Stimulated activated CD8-positive, alpha-beta memory T cell treated with anti-CD3 and anti-CD28 coated beads, Interleukin-12 subunit alpha, Interleukin-12 subunit beta, amount 100 ng/mL, for 4 hours (primary cell): ENCODE results near the gene CACNB2.
"Not testable (repeated sequence)": the region's sequence is repeated elsewhere in the genome, so short reads cannot be mapped to it uniquely, and the experiment has no call there.

Experiments used
- DNase-seq: peaks from one replicate; pipeline ENCODE4 v3.0.0-alpha.2; 2020; ENCODE audit warnings: low read depth

Gene CACNB2

DNA sequence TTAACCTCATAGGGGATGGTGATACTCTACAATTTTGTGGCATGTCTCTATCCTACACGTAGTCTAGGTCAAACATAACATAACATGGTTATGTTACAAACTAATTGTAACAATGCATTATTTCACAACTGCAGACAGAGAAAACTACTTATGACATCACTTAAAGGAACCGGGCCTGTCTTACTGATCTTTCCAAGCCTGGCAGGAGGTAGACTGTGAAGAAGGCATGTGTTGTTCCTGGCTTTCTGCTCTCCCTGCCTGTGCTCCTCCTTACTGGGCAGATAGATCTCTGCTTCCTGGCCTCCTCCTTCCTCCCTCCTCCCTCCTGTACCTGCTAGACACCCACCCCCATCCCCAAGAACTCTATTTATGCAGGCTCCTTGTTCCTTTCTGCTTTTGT, 5.4 kb downstream of the CACNB2 start:
- no peak for DNase-seq

DNA sequence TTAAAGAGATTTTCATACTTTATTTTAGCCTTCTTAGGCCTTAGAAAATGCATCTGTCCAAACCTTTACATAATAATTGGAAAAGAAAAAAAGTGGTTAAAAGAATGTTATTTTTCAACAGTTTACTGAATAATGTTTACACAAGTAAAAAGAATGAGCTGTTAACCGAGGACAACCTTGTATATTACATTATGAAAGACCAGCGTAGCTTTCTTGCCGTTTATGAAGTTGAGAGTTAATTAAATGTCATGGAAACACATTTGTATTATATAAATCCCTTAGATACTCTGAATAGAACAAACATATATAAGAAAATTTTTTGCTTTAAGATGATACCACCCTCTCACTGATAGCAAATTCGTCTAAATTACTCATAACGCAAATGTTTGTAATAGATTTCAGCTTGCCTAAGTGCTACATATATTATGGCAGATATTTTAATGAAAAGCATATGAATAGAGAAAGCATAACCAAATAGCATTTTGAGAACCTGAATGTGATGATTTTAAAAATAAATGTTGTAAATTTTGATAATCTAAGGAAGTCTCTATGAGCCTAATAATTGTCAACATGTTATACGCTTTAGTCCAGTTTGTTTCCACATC, 9.1 kb downstream of the CACNB2 start:
- DNase-seq = no peak

DNA sequence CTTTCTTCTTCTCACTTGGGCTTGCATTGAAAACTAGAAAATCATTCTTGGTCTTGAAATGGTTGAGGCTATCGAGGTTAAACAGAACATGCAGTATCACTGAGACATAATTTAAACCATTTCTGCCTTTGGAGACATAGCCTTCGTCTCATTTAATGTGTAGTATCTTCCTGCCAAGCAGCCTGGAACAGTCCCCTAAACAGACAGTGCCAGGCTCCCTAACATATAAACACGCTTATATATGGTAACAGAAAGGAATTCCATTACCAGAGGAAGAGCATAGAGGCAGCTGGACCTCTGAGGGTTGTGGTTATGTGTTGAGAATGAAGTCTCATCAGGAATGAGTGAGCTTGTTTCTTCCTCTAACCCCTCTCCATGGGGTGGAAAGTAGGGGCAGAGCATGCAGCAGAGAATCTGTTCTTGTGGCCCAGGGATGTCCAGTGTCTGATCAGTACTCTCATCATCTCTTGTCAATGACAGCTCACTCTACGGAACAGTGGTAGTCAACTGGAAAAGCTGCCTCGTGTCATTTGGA, 11.2 kb downstream of the CACNB2 start:
- no peak for DNase-seq

DNA sequence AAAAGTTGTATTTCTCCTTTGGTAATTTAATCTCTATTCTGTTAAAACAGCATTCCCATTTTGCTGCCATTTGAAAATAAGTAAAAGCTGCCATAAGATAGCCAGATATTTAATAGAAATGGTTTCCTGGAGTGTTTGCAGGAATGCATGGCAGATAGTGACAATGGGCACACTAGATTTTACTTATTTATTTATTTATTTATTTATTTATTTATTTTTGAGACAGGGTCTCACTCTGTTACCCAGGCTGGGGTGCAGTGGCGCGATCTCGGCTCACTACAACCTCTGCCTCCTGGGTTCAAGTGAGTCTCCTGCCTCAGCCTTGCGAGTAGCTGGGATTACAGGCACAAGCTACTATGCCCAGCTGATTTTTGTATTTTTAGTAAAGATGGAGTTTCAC, 13.2 kb downstream of the CACNB2 start:
- not testable (repeated sequence) for DNase-seq

DNA sequence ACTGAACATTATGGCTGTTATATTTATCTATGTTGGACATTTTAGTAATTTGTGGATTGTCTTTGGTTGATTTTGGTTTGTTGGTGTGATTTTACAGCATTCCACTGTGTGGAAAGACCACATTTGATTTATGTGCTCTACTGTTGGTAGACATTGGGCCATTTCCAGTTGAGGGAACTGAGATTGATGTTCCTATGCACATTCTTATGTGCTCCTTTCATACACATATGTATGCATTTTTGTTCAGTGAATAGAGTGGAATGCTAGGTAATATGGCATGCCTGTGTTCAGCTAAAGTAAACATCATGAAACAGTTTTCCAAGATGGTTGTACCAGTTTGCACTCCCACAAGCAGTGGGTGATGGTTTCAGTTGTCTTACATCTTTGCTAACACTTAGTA, 15.1 kb downstream of the CACNB2 start:
- DNase-seq = no peak

DNA sequence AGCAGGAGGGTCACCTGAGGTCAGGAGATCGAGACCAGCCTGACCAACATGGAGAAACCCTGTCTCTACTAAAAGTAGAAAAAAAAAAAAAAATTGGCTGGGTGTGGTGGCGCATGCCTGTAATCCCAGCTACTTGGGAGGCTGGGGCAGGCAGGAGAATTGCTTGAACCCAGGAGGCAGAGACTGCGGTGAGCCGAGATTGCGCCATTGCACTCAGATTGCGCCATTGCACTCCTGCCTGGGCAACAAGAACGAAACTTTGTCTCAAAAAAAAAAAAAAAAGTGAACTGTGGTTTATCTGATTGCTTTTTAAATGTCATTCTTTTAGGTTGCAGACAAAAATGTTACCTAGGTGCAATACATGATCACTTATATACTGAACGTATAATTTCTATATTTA, 16.6 kb downstream of the CACNB2 start:
- DNase-seq = not testable (repeated sequence)

DNA sequence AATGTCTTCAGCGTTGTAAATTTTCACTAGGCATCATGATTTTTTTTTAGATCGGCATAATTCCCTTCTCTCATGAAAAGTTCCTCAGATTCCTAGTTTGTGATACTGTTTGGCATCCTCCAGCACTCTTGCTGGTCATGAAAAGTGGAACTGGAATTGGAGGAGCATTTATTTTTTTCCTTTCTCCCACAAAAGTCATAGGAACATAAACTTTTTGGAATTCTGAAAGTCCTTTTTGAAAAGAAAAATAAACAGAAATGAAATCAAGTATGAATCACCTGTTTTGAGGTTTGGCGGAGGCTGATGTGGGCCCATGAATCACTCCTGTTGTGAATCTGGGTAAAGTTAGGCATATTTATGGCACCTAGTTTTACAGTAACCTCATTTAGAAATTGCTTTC, 17.7 kb downstream of the CACNB2 start:
- no peak for DNase-seq

DNA sequence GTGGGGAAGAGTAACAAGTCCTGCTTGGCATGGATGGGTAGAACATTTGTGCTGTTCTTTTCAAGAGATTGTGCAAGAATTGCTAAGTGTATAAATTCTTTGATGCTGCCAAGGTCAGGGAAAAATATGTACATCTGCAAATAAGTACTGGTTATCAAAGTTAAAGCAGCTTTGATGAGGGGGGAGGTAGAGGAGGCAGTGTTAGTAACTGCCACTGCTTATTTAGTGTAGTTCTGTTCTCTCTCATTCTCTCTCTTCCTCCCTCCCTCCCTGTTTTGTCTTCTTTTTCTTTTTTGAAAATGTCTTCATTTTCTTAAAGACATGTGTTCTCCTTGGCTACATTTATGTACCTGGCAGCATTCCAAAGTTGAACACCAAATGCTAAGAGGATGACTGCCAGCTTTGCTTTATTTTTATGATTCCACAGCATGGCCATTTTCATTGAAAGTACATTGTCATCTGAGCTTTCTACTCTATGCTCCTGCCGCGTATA, 18.6 kb downstream of the CACNB2 start:
- DNase-seq = no peak

DNA sequence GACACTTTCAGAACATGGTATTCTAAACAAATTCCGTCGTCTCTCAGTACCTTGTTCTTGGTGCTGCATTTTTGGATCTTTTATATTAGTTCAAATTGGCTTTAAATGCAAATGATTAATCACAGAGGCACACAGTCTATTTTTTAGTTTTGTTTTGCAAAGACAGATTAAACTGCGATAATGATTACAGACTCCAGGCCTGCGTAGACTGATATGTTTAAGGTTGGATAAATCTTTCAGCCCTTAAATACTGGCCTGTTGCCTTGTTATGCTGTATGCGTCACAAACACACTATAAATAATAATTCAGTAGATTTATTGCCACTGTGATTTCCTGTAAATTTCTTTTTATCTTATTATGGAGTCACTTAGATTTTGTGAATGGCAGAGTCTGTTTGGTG, 19.3 kb downstream of the CACNB2 start:
- no peak for DNase-seq

DNA sequence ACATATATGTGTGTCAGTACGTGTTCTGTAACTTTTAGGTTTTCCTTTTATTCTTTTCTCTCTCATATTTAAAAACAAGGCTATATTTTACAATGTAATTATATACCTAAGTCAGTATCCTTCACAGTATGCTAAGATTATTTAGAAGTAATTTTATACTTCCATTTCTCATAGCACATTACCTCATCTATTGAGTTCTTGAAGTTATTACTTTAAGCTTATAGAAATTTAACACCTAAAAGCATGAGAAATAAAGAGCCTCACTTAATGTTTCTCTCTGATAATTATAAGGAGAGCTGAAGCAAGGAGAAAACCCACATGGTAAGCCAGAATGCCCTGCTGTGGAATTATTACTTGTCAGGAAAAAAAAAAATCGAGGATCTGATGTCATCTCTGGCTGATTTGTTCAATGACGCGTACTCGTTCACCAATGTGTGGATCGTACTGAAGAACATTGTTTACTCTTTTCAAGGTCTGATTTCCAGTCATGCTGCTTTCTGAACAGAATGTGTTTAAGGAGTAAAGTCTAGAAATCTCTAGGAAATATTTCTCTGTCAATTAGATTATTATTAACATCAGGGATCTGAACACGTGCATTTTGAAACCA, 21.9 kb downstream of the CACNB2 start:
- DNase-seq = no peak

DNA sequence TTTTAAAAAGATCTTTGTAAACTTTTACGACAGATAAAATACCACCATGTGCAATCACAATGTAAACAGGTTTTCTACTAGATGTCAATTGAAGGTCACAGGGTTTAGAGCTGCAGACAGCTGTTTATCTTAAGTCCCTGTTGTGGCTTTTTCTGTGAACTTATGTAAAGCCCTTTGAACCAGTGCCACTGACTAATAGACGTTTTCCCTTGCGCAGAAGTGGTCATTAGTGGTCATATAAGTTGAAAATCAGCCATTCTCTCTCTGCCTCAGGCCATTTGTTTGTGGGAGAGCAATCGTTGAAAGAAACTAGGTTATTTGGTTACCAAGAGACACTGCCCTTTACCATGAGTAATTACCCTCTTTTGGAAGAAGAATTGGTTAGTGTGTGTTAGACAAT, 23.9 kb downstream of the CACNB2 start:
- no peak for DNase-seq

DNA sequence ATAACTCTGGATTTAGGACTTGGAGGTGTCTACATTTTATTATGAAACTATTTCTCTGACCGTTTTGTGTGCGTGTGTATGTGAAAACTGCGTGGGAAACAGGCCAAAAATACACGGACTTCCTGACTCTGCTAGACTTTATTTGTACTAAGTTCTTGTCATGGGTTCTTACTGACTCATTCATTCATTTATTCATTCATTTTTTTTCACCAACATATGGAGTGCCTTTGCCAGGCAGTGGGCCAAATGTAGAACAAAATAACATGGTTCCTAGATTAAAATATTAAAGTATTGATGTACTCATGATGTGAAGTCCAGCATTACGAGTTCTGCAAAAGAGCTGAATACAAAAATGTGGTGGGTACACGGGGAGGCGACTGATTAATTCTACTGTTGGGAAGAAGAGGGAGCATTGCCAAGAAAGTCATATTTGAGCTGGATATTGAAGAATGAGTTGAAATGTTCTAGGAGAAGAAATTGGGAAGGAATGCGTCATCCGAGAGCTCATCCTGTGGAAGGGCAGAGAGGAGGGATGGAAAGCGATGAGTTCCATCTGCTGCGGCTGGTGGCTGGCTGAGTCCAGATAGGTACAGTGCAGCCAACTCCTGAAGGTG, 24.6 kb downstream of the CACNB2 start:
- DNase-seq = no peak

DNA sequence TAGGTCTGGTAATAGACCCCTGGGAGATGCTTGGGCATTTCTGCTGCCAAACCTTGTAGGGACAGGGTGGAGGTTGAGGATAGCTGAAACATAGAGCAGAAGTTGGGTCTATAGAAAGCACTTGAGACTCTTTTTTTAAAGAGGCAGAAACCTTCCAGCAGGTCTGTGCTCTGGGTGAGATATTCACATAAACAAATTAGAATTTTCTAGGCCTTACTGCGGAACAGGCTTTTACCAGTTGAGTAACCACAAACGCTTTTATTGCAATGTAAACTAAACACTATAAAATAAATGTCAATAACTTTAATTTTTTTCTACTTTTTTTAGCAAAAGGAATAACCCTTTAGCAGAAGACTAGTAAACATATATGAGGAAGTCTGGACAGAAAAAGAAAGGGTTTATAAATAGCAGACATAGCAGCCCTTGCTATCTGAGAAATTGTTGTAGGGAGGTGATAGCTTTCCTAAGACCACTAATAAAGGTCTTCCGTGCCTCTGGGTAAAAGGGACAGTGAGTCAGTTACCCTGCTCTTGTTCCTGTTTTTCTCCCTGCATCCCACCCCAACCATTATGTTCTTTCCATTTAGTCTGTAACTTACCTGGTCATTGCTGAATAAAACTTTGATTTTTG, 38.7 kb downstream of the CACNB2 start:
- no peak for DNase-seq

DNA sequence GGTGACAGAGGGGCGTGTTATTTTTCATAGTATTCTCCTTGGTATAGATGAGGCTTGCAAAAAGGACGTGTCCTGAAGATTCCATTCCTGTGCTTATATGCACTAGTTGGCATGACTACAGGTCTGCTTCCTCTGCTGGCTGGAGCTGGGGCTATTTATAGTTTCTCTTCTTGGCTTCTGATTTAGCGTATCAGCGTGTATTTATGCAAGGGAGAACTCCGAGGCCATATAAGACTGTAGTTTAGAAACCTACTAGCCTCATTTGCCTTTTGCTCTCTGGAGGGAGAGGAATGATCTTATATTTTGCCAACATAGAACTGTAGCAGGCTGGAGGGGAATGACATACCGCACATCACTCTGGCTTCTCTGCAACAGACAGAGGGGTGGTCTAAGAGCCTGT, 39.7 kb downstream of the CACNB2 start:
- DNase-seq = no peak

DNA sequence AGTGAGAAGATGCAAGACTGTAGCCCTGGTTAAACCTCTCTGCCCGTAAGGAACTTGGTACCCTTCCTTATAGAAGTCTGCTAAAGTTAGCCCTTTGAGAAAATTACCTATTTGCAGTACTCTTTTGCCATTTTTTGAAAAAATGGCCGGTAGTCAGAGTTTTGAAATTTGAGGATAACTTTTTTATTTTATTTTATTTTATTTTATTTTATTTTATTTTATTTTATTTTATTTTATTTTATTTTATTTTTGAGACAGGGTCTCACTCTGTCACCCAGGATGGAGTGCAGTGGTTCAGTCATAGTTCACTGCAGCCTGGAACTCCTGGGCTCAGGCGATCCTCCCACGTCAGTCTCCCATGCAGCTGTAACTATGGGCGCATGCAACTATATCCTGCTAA, 41.2 kb downstream of the CACNB2 start:
- not testable (repeated sequence) for DNase-seq

DNA sequence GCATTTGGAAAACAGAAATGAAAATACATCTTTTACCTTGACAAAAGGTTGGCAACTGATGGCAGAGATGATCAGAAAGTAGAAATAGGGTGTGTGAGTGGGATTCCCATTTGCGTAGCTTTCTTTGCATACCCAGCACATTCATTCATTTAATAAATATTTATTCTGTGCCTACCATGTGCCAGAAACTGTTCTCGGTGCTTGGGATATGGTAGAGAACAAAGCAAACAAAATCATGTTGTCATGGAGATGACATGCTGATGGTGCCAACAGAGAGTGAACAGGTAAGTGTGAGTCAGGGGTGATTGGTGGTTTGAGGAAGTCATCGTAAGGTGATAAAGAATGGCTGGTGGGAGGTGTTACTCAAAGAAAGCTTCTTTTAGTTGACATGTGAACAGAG, 45.4 kb downstream of the CACNB2 start:
- DNase-seq = no peak

DNA sequence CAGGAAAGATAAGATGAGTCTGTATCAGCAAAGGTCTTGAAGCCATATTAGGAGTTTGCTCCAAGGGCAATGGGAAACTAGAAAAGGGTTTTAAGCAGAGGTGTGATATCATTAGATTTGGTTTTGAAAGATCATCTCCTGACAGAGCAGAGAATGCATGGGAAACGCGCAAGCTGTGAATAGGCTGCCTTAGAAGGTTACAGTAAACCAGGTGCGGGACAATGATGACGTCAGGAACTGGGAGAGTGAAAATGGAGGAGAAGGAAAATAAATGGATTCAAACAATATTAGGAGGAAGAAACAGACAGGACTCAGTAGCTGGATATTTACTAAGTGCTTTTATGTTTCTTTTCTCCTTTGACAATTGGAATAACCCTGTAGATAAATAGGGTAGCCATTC, 50.6 kb downstream of the CACNB2 start:
- no peak for DNase-seq

DNA sequence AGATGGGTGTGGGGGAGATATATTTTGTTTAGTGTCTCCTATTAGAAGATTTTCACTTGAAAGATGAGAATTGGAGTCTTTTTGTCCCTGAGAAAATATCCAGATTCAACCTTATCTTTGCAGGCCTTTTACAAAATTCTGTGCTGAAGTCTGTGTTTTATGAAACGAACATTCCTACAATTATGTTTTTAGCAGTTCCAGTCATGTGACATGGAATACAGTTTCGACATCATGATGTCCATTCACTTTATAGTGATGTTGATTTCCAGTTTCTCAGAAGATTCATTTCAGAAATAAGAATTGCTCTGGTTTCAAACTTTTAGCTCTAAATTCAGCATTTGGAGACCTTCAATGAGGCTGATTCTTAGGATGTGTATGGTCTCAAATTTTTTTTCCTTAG, 54.4 kb downstream of the CACNB2 start:
- no peak for DNase-seq

DNA sequence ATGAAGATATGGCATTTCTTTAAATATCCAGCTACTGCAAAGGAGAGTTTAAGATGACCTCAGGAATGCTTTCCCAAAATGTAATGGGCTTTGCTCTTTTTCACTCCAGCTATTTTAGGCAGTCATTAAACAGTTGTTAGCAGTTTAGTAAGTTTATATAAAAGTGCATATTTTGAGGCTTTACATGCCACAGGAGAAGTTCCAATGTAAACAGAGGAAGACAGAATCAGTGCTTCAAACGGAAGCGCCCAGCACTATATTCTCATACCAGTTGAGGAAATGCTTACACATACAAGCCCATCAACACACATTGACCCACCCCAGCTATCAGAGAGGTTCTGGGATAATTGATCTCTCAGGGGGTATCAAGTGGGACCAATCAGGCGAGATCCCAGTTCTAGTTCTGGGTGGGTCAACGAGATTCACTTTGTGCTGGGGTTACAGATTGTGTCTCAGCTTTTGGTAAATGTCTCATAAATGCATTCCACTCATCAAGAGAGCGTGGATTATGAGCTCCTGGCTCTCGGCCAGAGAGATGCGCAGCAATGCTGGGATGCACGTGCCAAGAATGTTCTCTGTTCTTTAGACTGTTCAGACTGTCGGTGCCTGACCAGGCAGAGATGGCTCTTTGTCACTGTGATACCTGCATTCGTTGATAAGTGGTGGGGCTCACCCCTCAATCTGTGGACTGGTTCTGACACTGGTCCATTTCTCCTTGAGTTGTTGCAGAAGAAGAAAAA, 55.0 kb downstream of the CACNB2 start:
- DNase-seq = no peak

DNA sequence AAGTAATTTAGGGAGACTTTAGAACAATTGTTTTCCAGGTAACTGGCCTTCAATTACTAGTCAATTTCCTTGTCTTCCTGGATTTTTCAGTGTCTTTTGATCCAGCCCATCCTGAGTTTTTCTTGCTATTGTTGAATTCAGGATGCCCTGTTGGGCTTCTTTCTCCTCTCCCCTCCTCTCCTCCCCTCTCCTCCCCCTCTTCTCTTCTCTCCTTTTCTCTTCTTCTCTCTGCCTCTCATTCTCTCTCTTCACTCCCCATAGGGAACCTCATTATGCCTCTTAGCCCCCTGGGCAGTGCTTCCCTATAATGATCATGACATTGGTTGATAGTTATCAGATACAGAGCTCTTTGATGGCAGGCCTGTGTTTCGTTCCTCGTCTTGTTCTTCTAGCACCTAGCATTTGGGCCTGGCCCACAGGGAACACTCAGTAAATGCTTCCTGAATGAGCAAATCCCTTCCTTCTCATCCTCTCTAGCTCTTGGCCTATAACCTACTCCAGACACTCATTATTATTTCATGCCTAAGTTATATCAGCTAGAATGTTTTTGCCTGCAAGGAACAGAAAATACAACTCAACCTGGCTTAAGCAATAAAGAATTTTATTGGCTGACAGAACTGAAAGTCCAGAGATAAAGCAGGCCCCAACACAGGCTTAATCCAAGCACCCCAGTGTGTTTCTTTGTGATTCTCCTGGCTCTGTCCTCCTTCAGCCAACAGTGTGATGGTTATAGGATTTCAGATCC, 56.8 kb downstream of the CACNB2 start:
- DNase-seq = no peak

DNA sequence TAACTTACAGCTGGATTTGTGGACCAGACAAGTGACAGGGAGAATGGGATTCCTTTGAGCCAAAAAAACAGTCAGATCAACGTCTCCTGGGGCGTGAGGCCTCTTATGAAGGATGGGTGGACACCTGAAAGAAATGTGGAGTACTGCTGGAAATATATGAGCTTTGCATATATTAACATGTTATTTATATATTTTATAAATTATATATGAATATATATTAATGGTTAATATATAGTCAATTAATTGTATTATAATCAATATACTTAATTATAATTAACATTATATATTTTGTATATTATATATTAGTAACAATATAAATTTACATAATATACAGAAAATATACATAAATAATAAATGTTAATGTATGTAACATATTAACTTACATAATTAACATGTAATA, 57.5 kb downstream of the CACNB2 start:
- DNase-seq = no peak

DNA sequence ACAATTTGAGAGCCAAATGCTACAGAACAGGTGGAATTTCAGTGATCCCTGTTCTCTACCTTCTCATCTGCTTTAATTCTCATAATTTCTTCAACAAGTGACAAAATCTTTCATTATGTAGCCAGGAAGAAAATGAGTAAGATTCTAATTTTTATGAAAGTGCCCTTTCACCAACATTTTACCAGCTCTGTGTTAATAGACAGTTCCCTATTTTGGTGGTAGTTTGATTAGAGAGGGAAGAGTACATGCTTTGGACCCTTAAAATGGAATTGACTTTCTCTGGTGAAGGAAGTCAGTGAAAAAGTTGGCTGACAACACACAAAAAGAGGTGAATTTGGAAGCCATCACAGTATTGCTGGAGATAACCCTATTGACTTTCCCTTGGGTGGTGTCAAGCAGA, 61.7 kb downstream of the CACNB2 start:
- DNase-seq = no peak
